VCaP (cell line): Measurements from ENCODE around the gene CLSTN2.

ENCODE experiments used
- H3K27ac ChIP-seq: fragments of 450-650 bp; 2 replicates; pipeline ENCODE4 v1.5.1; 2017
- TF ChIP-seq, protein P1 (sequence below): fragments of 450-650 bp; conservative IDR thresholded peaks from 2 replicates; pipeline ENCODE4 v1.5.1; 2017; ENCODE audit warnings: mild to moderate bottlenecking, moderate library complexity

CLSTN2 gene

DNA sequence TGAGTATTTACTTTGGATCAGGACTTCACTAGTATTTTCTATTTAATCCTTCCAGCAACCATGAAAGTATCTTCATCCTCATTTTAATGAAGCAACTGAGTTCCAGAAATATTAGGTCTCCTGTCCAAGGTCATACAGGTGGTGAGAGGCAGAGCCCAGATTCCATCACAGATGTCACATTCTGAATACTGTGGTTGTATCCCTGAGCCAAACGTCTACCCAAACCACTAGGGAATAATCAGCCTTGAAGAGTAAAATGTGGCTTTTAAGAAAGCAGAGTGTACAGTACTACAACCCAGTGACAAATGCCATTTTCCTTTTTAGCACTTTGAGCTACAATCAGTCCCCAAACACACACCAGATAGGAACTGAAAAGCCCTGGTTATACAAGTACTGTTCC is 649.6 kb downstream of the CLSTN2 start:
- TF ChIP-seq, protein P1, sequence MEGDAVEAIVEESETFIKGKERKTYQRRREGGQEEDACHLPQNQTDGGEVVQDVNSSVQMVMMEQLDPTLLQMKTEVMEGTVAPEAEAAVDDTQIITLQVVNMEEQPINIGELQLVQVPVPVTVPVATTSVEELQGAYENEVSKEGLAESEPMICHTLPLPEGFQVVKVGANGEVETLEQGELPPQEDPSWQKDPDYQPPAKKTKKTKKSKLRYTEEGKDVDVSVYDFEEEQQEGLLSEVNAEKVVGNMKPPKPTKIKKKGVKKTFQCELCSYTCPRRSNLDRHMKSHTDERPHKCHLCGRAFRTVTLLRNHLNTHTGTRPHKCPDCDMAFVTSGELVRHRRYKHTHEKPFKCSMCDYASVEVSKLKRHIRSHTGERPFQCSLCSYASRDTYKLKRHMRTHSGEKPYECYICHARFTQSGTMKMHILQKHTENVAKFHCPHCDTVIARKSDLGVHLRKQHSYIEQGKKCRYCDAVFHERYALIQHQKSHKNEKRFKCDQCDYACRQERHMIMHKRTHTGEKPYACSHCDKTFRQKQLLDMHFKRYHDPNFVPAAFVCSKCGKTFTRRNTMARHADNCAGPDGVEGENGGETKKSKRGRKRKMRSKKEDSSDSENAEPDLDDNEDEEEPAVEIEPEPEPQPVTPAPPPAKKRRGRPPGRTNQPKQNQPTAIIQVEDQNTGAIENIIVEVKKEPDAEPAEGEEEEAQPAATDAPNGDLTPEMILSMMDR, result no peak
- no peak overlapping the region for H3K27ac ChIP-seq

- no peak overlapping the region for H3K27ac ChIP-seq
- TF ChIP-seq, protein P1, result no peak
Observed at GRCh38 chr3:140585828-140586227, 650.8 kb downstream of the CLSTN2 start.

DNA sequence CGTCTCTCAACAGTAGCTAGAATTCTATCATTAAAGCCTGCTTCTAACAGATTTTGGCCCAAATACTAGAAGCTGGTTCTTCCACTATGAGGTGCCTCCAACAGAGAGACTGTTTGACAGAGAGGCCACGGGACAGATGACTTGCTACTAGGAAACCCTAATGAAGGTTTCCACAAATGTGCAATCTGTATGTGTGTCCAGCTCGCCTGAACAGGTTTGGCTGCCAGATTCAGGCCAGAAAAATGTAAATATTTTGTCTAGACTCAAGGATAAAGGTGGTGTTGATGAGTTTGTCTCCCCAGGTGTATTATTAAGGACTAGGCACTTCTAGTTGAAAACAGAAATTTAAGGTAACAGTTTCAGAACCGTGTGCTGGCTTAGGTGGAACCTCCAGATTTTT is 651.3 kb downstream of the CLSTN2 start:
- H3K27ac ChIP-seq, result no peak overlapping the region
- TF ChIP-seq, protein P1, result no peak

DNA sequence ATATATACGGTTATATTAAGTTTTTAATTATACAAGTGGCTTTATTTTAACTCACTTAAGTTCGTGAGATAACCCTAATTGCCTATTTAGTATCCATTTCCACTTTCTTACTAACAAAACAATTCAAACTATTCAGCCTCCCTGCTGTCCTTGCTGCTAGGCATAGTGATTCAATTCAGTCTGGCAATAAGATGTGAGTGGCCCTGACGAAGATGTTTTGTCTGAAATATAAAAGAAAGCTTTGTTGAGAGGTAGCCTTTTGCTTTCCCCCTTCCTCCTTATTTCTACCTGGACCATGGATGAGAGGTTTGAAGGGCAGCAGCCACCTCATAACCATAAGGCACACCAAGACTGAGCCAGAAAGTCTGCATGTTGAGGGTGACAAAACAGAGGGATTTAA is 653.6 kb downstream of the CLSTN2 start:
- TF ChIP-seq, protein P1, result no peak
- no peak overlapping the region for H3K27ac ChIP-seq

DNA sequence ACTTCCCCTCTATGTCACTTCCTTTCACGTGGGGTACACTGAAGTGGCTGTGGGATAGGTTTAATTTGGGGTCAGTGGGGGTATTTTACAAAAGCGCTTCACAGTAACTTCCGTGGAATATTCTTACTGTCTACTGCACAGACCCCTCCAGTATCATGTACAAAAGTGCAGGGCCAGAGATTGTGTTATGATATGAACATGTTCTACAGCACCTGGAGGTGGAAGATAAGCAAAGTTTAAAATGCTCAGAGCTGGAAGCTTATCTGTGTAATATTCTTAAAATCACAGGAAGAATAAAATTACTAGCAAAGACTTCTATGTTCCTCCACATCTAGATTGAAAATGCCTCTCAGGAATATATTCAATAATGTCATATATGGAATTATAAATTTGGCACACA is 658.8 kb downstream of the CLSTN2 start:
- TF ChIP-seq, protein P1, result no peak
- H3K27ac ChIP-seq, result no peak overlapping the region

- TF ChIP-seq, protein P1, result no peak
- no peak overlapping the region for H3K27ac ChIP-seq
Observed at GRCh38 chr3:140595295-140595694, 660.3 kb downstream of the CLSTN2 start.

DNA sequence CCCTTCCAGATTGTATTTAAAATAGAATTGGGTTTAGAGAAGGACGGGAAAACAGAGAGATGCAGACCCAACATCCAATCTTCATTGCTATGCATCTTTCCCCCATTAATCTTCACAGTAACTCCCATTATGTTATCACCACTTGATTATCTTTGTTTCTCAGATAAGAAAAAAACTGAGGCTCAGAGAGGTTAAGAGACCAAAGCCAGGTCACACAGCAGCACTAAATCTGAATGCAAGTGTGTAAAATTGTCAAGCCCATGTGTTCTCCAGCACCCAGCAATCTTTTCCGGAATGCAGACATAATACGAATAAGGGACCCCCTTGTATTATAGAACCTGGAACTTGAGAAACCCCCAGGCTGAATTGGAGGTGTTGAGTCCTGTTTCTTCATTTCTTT is 662.4 kb downstream of the CLSTN2 start:
- TF ChIP-seq, protein P1, result no peak
- no peak overlapping the region for H3K27ac ChIP-seq

GRCh38 chr3:140597792-140598191 is 662.8 kb downstream of the CLSTN2 start:
- TF ChIP-seq, protein P1, result no peak
- H3K27ac ChIP-seq, result no peak overlapping the region
